Activated T-helper 17 cell treated with anti-CD3 and anti-CD28 coated beads, Interleukin-2, amount 50 U/mL, for 72 hours (primary cell): Measurements from ENCODE around the gene FNBP1. TPM values are rescaled to one million over a fixed set of nuclear protein-coding genes. Genes with fewer than 3 reads are reported as not detected.
A peak's percentile ranks its signal among the peaks of the same experiment; 100 is the strongest.
"Not testable (repeated sequence)": the region's sequence is repeated elsewhere in the genome, so short reads cannot be mapped to it uniquely, and the experiment has no call there.

Experiments
- ATAC-seq: fragments of 150-1000 bp; cut with Tn5 transposase; replicated peaks from 2 replicates; pipeline ENCODE4 v1.10.0; 2021; ENCODE audit warnings: mild to moderate bottlenecking, moderate library complexity
- H3K27ac Mint-ChIP-seq: one replicate; pipeline ENCODE4 v1.8.0; 2022; ENCODE audit warnings: mixed read lengths
- H3K27me3 Mint-ChIP-seq: one replicate; pipeline ENCODE4 v1.8.0; 2022; ENCODE audit warnings: mixed read lengths
- H3K36me3 Mint-ChIP-seq: one replicate; pipeline ENCODE4 v1.8.0; 2022; ENCODE audit warnings: low read depth, mild to moderate bottlenecking, mixed read lengths
- H3K4me1 Mint-ChIP-seq: one replicate; pipeline ENCODE4 v1.8.0; 2022; ENCODE audit warnings: mixed read lengths
- H3K4me3 Mint-ChIP-seq: one replicate; pipeline ENCODE4 v1.8.0; 2022; ENCODE audit warnings: mild to moderate bottlenecking, mixed read lengths
- H3K9me3 Mint-ChIP-seq: one replicate; pipeline ENCODE4 v1.8.0; 2022; ENCODE audit warnings: mixed read lengths
- total RNA-seq, 2 donors: library from RNA; stranded (reverse); gene quantifications; one replicate each; pipeline ENCODE4 v1.2.3, GENCODE V29; 2022

Gene FNBP1
- total RNA-seq, 2 donors from 2014 or later = 173 to 492 TPM

DNA sequence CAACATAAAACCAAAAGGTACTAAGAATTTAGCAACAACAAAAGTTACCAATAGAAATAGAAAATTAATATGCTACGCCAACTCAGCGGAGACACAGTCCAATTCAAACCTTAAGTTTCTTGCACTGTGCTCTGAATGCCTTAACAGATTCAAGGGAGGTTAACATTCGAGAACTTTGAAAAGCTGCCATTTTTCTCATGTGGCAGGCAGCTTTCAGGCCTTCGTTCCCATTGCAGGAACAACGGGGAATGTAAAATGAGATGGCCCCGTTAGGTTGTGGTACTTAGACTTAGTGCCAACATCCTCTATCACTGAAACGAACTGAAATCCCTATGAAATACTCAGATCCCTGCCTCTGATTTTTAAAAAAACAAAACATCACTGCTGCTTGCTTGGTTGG lies 22.4 kb downstream of the FNBP1 start:
- peak overlapping the region; percentile 96 for H3K27ac Mint-ChIP-seq

GRCh38 chr9:130018265-130018664 lies 24.7 kb downstream of the FNBP1 start:
- peak overlapping the region; percentile 91 for H3K4me3 Mint-ChIP-seq
- H3K9me3 Mint-ChIP-seq = no peaks in the 10 kb centered on the region
- H3K27me3 Mint-ChIP-seq = no peaks in the 10 kb centered on the region
- peak; percentile 18 for ATAC-seq
- peak overlapping the region; percentile 96 for H3K27ac Mint-ChIP-seq
- H3K36me3 Mint-ChIP-seq = peaks cover 100% of the 10 kb centered on the region
- H3K4me1 Mint-ChIP-seq = peaks cover 49% of the 10 kb centered on the region

More for the DNA sequence above, 22.4 kb downstream of the FNBP1 start:
- Mint-ChIP-seq H3K36me3 (peaks cover 100% of the 10 kb centered on the region), H3K9me3 (no peaks in the 10 kb centered on the region), H3K4me3 (peak overlapping the region; percentile 91), H3K27me3 (no peaks in the 10 kb centered on the region), H3K4me1 (peaks cover 60% of the 10 kb centered on the region)
- ATAC-seq = no peak

DNA sequence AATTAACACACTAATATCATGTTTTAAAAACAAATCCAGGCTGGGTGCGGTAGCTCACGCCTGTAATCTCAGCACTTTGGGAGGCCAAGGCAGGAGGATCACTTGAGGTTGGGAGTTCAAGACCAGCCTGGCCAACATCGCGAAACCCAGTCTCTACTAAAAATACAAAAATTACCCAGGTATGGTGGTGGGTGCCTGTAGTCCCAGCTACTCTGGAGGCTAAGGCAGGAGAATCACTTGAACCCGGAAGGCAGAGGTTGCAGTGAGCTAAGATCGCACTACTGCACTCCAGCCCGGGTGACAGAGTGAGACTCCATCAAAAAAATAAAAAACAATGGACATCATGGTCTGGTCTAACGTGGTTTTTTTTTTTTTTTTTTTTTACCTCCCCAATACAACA lies 25.5 kb downstream of the FNBP1 start:
- not testable (repeated sequence) for H3K9me3 Mint-ChIP-seq, ATAC-seq, H3K27me3 Mint-ChIP-seq
- peak overlapping the region; percentile 96 for H3K27ac Mint-ChIP-seq
- peaks cover 46% of the 10 kb centered on the region for H3K4me1 Mint-ChIP-seq
- peak overlapping the region; percentile 91 for H3K4me3 Mint-ChIP-seq
- H3K36me3 Mint-ChIP-seq = peaks cover 100% of the 10 kb centered on the region

- Mint-ChIP-seq H3K4me3 (peak overlapping the region; percentile 91), H3K9me3 (no peaks in the 10 kb centered on the region), H3K27ac (peak overlapping the region; percentile 96), H3K27me3 (no peaks in the 10 kb centered on the region), H3K4me1 (peaks cover 48% of the 10 kb centered on the region), H3K36me3 (peaks cover 100% of the 10 kb centered on the region)
- no peak for ATAC-seq
These were observed 25.9 kb downstream of the FNBP1 start for GRCh38 chr9:130017076-130017475.

DNA sequence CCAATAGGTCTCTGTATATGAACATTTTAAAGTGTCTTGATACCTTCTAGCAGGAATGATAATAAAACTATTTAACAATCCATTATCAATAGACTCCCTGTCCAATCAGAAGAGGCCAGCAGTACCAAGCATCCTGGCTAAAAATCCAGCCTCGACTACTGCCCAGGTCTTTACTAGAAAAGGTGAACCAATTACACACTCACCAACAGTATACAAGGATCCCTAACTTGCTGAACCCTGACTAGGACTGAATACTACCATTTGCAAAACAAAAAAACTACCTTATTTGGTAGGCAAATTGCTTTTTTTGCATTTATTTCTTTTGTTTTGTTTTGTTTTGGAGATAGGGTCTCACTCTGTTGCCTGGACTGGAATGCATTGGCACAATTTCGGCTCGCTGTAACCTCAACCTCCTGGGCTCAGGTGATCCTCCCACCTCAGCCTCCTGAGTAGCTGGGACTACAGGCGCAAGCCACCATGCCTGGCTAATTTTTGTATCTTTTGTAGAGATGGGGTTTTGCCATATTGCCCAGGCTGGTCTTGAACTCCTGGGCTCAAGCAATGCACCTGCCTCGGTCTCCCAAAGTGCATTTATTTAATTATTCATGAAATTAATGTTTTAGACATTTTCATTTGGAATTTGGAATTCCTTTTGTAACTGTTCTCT lies 27.5 kb downstream of the FNBP1 start:
- H3K4me3 Mint-ChIP-seq = no peak overlapping the region
- peak overlapping the region; percentile 79 for H3K27ac Mint-ChIP-seq
- peaks cover 99% of the 10 kb centered on the region for H3K36me3 Mint-ChIP-seq
- no peaks in the 10 kb centered on the region for H3K9me3 Mint-ChIP-seq
- ATAC-seq = no peak
- H3K4me1 Mint-ChIP-seq = peaks cover 51% of the 10 kb centered on the region
- H3K27me3 Mint-ChIP-seq = no peaks in the 10 kb centered on the region

GRCh38 chr9:130013326-130013725 lies 29.7 kb downstream of the FNBP1 start:
- peak overlapping the region; percentile 98 for H3K27ac Mint-ChIP-seq
- peaks cover 56% of the 10 kb centered on the region for H3K4me1 Mint-ChIP-seq
- peaks cover 99% of the 10 kb centered on the region for H3K36me3 Mint-ChIP-seq
- H3K4me3 Mint-ChIP-seq = peak overlapping the region; percentile 43
- H3K27me3 Mint-ChIP-seq = no peaks in the 10 kb centered on the region
- no peak for ATAC-seq
- no peaks in the 10 kb centered on the region for H3K9me3 Mint-ChIP-seq

- Mint-ChIP-seq H3K4me1 (peaks cover 48% of the 10 kb centered on the region), H3K27me3 (no peaks in the 10 kb centered on the region), H3K4me3 (peak overlapping the region; percentile 78), H3K36me3 (peaks cover 99% of the 10 kb centered on the region), H3K27ac (peak overlapping the region; percentile 98), H3K9me3 (no peaks in the 10 kb centered on the region)
- ATAC-seq = peak; percentile 76
These were observed 32.6 kb downstream of the FNBP1 start for GRCh38 chr9:130010151-130010988.

- Mint-ChIP-seq H3K36me3 (peaks cover 99% of the 10 kb centered on the region), H3K27ac (peak overlapping the region; percentile 98), H3K4me3 (peak overlapping the region; percentile 78), H3K4me1 (peaks cover 48% of the 10 kb centered on the region)
- H3K27me3 Mint-ChIP-seq, H3K9me3 Mint-ChIP-seq, ATAC-seq: not testable (repeated sequence)
These were observed 33.4 kb downstream of the FNBP1 start for GRCh38 chr9:130009546-130009945.

DNA sequence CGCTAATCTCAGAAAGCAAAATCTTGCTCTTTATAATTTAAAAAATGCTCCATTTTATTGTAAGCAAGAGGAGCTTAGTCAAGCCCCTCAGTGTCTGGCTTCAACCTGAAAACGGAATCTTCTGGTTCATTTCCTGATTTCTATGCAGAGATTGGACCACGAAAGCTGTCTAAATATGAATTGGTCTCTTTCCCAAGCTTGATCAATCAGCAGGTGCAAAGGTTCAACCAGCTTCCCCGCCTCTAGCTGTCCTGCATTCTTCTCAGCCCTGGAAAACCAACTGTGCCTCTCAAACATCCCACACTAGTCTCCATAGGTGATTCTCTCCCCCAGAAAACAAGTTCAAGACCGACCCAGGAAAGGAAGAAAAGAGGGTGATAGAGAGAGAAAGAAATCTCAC lies 34.5 kb downstream of the FNBP1 start:
- ATAC-seq = peak; percentile 10
- peak overlapping the region; percentile 98 for H3K27ac Mint-ChIP-seq
- H3K27me3 Mint-ChIP-seq = no peaks in the 10 kb centered on the region
- peak overlapping the region; percentile 78 for H3K4me3 Mint-ChIP-seq
- no peaks in the 10 kb centered on the region for H3K9me3 Mint-ChIP-seq
- H3K36me3 Mint-ChIP-seq = peaks cover 99% of the 10 kb centered on the region
- H3K4me1 Mint-ChIP-seq = peaks cover 43% of the 10 kb centered on the region

GRCh38 chr9:130006952-130007351 lies 36.0 kb downstream of the FNBP1 start:
- H3K36me3 Mint-ChIP-seq = peaks cover 99% of the 10 kb centered on the region
- H3K4me3 Mint-ChIP-seq = peak overlapping the region; percentile 78
- H3K4me1 Mint-ChIP-seq = peaks cover 39% of the 10 kb centered on the region
- not testable (repeated sequence) for ATAC-seq, H3K27me3 Mint-ChIP-seq, H3K9me3 Mint-ChIP-seq
- peak overlapping the region; percentile 98 for H3K27ac Mint-ChIP-seq

- Mint-ChIP-seq H3K4me1 (peaks cover 26% of the 10 kb centered on the region), H3K36me3 (peaks cover 100% of the 10 kb centered on the region), H3K27ac (peak overlapping the region; percentile 46), H3K27me3 (no peaks in the 10 kb centered on the region), H3K9me3 (no peaks in the 10 kb centered on the region), H3K4me3 (peak overlapping the region; percentile 9)
- no peak for ATAC-seq
These were observed 38.9 kb downstream of the FNBP1 start for GRCh38 chr9:130003943-130004552.

DNA sequence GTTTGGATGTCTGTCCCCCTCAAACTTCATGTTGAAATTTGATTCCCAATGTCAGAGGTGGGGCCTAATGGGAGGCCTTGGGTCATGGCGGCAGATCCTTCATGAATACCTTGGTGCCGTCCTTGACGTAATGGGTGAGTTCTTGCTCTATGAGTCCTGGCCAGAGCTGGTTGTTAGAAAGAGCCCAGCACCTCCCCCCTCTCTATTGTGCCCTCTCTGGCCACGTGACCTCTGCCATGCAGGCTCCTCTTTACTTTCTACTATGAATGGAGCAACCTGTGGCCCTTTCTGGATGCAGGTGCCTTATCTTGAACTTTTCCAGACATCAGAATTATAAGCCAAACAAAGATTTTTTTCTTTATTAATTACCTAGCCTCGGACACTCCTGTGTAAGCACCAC lies 40.7 kb downstream of the FNBP1 start:
- Mint-ChIP-seq H3K4me3 (peak overlapping the region; percentile 9), H3K27ac (peak overlapping the region; percentile 42)
- ATAC-seq = no peak

GRCh38 chr9:130001190-130001589 lies 41.8 kb downstream of the FNBP1 start:
- Mint-ChIP-seq H3K4me3 (peak overlapping the region; percentile 80), H3K9me3 (no peaks in the 10 kb centered on the region), H3K36me3 (peaks cover 99% of the 10 kb centered on the region)

More for the DNA sequence above, 40.7 kb downstream of the FNBP1 start:
- H3K27me3 Mint-ChIP-seq = no peaks in the 10 kb centered on the region
- peaks cover 21% of the 10 kb centered on the region for H3K4me1 Mint-ChIP-seq
- H3K36me3 Mint-ChIP-seq = peaks cover 99% of the 10 kb centered on the region
- no peaks in the 10 kb centered on the region for H3K9me3 Mint-ChIP-seq

GRCh38 chr9:129999141-129999510 lies 43.9 kb downstream of the FNBP1 start:
- Mint-ChIP-seq H3K4me1 (peaks cover 41% of the 10 kb centered on the region), H3K4me3 (peak overlapping the region; percentile 80), H3K36me3 (peaks cover 99% of the 10 kb centered on the region), H3K27ac (peak overlapping the region; percentile 96), H3K9me3 (no peaks in the 10 kb centered on the region), H3K27me3 (no peaks in the 10 kb centered on the region)
- no peak for ATAC-seq

More at GRCh38 chr9:130001190-130001589, 41.8 kb downstream of the FNBP1 start:
- no peak for ATAC-seq
- H3K27me3 Mint-ChIP-seq = no peaks in the 10 kb centered on the region
- H3K27ac Mint-ChIP-seq = peak overlapping the region; percentile 96
- H3K4me1 Mint-ChIP-seq = peaks cover 25% of the 10 kb centered on the region
